Daoy (cell line): ENCODE measurements around the gene DGLUCY. TPM values are rescaled to one million over a fixed set of nuclear protein-coding genes. Genes with fewer than 3 reads are reported as not detected.
A peak's percentile ranks its signal among the peaks of the same experiment; 100 is the strongest.
"Not testable (repeated sequence)": the region's sequence is repeated elsewhere in the genome, so short reads cannot be mapped to it uniquely, and the experiment has no call there.

Experiments used
- DNase-seq: peaks from one replicate; pipeline ENCODE4 v3.0.0-alpha.2; 2015; ENCODE audit warnings: low read depth
- total RNA-seq: library from RNA; depleted of rRNA; stranded (reverse); fragments of >200 nt; shearing (Covaris generic); gene quantifications from 2 replicates; pipeline ENCODE4 v1.2.3, GENCODE V29; 2014; rRNA removed

Gene DGLUCY
- total RNA-seq = 16.9 and 28.8 TPM in 2 replicates

GRCh38 chr14:91113829-91114078 lies at the start of gene DGLUCY:
DGLUCY (plus strand) TSS chr14:91114073; CDS start chr14:91160295, 46,222 bp downstream.
- DNase-seq = peak; percentile 94

GRCh38 chr14:91065266-91065665 lies 48.6 kb upstream of the DGLUCY start:
- DNase-seq = no peak

GRCh38 chr14:91067186-91067585 lies 46.7 kb upstream of the DGLUCY start:
- DNase-seq = no peak

- DNase-seq = no peak
These were observed 45.2 kb upstream of the DGLUCY start for GRCh38 chr14:91068642-91069041.

GRCh38 chr14:91070572-91070971 lies 43.3 kb upstream of the DGLUCY start:
- no peak for DNase-seq

- no peak for DNase-seq
These were observed 38.3 kb upstream of the DGLUCY start for GRCh38 chr14:91075553-91075952.

GRCh38 chr14:91078095-91078737 lies 35.7 kb upstream of the DGLUCY start:
- DNase-seq = no peak

- DNase-seq = no peak
These were observed 33.8 kb upstream of the DGLUCY start for GRCh38 chr14:91080071-91080470.

- DNase-seq = no peak
These were observed 31.6 kb upstream of the DGLUCY start for GRCh38 chr14:91082282-91082681.

GRCh38 chr14:91084516-91084915 lies 29.4 kb upstream of the DGLUCY start:
- DNase-seq = no peak

- DNase-seq = not testable (repeated sequence)
These were observed 26.4 kb upstream of the DGLUCY start for GRCh38 chr14:91087470-91087869.

GRCh38 chr14:91088585-91089235 lies 25.2 kb upstream of the DGLUCY start:
- DNase-seq = no peak

- no peak for DNase-seq
These were observed 23.8 kb upstream of the DGLUCY start for GRCh38 chr14:91089958-91090535.

- DNase-seq = no peak
These were observed 23.1 kb upstream of the DGLUCY start for GRCh38 chr14:91090743-91091142.

- no peak for DNase-seq
These were observed 21.8 kb upstream of the DGLUCY start for GRCh38 chr14:91092073-91092472.

GRCh38 chr14:91093743-91094472 lies 20.0 kb upstream of the DGLUCY start:
- DNase-seq = not testable (repeated sequence)

GRCh38 chr14:91094772-91095171 lies 19.1 kb upstream of the DGLUCY start:
- no peak for DNase-seq

- no peak for DNase-seq
These were observed 18.7 kb upstream of the DGLUCY start for GRCh38 chr14:91095178-91095577.

GRCh38 chr14:91097657-91098056 lies 16.2 kb upstream of the DGLUCY start:
- DNase-seq = not testable (repeated sequence)

GRCh38 chr14:91098591-91098990 lies 15.3 kb upstream of the DGLUCY start:
- peak; percentile 36 for DNase-seq

GRCh38 chr14:91100102-91100501 lies 13.8 kb upstream of the DGLUCY start:
- no peak for DNase-seq

GRCh38 chr14:91103116-91103515 lies 10.8 kb upstream of the DGLUCY start:
- DNase-seq = no peak
